GDM1 (cell line): ENCODE results near the gene RAET1L.
"Not testable (repeated sequence)": the region's sequence is repeated elsewhere in the genome, so short reads cannot be mapped to it uniquely, and the experiment has no call there.

ENCODE experiments used
- DNase-seq: peaks from one replicate; lab custom pipeline; 2025; lab: John Stamatoyannopoulos, UW

RAET1L gene

DNA sequence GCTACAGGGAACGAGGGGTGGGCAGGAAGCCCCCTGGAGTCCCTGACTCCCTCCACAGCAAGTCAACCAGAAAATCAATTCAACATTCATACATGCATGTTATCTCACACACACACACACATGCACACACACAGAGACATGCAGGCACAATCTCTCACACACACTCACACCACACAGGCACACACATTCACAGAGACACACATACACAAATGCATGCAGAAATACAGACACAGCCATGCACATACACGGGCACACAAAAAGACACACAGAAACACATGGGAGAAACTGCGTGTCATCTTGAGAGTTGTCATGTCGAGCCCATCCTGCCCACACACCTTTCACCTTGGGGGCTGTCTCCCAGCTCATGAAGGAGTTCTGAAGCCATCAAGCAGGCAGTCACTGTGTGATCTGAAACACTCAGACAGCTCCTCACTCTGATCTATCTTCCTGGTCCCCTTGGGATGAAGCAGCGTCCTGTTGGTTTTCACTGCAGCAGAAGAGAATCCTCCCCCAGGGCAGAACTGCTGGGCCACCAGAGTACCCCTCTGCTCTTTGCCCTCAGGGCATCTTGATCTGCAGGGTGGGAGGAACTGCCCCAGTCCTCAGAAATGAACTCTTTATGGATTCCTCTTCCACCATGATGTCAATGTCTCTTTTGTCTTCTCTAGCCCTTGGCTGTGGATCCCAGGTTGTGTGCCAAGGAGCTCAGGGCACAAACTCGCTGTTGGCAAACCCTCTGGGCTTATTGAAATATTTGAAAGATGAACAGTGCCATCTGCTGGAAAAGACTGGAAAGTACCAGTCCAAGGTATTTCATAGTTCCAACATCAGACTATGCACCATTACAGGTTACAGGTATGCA, 8.8 kb downstream of the RAET1L start:
- peak; percentile 29 for DNase-seq

DNA sequence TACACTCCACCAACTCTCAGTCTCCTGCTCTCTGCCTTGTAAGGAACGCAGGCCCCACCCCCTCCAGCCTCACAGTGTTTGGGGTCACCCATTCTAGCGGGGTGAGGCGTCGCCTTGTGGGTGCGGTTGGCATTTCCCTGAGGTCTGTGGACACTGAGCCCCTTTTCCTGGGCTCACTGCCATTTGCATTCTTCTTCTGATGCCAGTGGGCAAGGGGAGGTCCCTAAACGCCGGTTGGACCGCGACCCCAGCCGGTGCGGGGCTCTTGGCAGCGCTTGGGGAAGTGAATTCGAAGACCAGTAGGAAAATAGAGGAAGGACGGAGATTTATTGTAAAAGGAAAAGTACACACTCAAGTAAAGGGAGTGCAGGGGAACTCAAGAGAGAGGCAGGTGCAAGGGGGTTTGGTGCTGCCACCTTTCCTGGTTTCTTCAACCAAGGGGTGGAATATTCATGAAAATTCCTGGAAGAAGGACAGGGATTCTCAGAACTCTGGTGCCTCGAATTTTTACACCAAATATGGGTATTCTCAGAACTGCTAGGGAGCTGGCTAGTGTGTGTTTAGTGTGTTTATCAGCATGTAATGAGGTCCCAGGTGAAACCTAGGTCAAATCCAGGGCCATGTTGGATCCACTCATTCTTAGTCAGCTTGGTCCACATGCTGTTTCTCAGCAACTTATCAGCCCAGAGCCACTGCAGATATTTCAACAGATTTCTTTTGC, 9.9 kb downstream of the RAET1L start:
- not testable (repeated sequence) for DNase-seq

DNA sequence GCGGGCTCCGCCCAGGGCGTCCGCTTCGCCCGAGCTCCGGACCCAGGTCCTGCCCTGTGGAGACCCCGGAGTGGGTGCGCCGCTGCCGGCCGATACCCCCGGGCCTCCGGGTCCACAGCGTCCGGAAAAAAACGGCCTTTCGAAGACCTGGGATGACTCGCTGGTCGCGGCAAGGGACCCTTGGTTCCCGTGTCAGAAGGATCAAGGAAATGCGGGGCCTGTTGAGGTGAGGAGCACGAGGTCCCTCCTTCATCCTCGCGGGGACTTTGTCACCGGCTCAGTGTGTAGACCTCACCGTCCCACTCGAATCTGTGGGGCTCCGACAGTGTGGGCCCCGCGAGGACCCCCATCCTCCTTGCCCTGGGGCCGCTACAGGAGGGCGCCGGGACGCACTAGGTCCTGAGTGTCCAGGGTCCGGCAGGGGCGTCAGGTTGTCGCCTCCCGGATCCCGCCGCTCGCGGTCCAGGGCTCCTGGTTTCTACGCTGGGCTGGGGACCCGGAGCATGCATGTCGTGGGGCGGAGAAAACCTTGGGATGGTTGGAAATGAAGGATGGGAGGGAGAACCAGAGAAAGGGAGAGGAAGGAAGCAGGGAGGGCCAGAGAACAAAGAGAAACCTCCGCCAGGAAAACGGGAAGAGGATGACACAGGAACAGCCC, 10.6 kb downstream of the RAET1L start:
- not testable (repeated sequence) for DNase-seq

DNA sequence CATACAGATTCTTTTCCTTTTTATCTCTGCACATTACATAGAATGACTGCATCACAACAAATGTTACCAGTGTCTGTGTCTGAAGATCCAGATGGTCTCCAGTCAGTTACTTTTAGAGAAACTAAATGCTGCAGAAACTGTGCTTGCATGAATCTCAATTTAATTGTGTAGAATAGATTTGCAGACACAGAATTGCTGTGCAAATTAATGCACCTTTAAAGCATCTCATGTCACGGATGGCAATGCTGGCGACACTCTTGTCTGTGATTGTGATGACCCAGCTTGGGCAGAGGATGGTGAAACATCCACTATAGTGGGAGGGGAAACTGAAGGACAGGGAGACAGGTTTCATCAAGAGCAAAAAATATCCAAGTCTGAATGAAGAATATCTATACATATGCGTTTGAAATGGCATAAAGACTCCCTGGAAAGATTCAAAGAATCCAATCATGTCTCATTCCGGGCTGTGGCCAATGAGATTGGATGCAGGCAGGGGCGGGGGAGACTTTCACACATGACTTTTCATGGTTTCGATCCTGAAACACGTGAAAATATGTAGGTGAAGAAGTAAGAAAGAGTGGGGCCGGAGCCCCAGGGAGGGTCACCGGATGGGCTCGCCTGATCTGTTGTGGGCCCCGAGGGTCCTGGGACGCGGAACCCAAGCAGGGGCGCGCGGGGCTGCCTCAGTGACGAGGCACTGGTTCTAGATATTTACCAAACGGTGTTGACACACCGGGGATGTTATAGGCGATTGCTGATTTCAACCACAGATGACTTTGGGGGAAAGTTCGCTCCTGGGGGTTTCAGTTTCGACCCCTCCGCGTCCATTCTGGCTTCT, 11.3 kb downstream of the RAET1L start:
- not testable (repeated sequence) for DNase-seq

DNA sequence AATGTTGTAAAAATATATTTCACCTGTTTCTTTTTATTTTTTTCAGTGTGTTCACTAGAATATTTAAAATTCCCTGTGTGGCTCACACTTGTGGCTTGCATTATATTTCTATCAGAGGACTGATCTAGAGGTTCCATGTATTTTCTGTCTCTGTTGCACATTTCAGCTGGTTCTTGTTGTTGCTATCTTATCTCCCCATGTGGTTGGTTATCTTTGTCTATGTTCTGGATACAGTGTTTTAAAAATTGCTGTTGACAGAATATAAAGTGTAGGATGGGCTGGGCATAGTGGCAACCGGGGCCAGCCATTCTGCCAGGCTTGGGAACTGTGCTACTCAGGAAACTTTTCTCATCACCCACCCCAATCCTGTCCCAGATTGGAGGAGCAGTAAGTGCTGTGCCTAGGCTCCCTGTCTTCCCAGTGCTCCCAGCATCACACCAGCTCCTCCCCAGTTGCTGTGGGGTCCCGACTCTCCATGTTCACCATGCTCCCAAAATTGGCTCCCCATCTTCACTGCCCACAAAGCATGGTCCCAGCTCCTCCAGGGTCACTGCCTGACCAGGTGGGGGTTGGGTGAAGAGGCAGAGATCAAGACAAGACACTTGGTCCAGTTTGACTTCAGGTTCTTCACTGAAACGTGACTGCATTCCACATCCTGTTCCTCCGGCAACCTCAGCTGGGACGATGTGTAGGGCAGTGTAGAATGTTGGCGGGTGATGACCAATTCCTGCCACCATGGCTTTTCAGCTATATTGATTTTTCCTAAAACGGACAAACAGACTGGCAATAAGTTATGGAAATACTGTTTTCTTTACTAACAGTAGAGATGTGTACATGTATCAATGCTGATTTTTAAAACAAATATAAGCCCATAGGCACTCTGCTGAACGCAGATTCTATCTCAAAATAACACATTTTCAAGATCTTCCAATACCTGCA, 12.2 kb downstream of the RAET1L start:
- not testable (repeated sequence) for DNase-seq

DNA sequence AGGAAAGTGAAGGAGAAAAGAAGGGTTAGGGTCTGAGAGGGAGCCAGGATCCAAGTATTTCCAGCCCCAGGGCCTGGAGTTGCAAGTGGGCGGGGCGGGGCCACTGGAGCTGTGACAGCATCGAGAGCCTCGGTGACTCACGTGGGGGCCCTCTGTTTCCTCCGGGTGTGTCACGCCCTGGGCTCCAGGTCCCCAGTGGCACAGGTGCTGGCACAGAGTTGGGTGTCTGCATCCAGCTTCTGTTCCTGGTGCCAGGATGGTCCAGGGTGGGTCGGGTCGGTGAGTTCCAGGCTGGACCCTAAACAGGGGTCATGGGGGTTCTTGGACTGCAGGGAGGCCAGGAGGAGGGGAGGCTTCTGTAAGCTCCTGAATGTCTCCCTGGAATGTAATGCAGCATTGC, 16.7 kb downstream of the RAET1L start:
- DNase-seq = no peak

DNA sequence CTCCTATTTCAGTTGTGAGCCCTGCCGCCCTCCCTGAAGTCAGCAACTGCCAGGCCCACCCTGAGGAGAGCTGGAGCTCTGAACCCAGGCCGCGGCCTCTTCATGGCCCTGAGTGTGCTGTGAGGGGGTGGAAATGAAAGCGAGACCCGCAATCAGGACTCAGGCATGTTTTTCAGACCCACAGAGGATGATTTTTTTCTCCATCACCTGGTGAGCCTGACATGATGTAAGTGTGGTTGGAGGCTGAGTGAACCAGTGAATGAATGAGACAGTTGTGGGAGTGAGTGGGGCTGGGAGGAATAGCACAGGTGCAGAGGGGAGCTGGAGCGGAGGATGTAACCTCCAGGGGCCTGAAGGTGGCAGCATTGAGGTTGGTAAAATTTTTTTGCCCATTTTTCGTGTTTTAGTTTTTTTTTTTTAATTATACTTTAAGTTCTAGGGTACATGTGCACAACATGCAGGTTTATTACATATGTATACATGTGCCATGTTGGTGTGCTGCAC, 18.3 kb downstream of the RAET1L start:
- no peak for DNase-seq

DNA sequence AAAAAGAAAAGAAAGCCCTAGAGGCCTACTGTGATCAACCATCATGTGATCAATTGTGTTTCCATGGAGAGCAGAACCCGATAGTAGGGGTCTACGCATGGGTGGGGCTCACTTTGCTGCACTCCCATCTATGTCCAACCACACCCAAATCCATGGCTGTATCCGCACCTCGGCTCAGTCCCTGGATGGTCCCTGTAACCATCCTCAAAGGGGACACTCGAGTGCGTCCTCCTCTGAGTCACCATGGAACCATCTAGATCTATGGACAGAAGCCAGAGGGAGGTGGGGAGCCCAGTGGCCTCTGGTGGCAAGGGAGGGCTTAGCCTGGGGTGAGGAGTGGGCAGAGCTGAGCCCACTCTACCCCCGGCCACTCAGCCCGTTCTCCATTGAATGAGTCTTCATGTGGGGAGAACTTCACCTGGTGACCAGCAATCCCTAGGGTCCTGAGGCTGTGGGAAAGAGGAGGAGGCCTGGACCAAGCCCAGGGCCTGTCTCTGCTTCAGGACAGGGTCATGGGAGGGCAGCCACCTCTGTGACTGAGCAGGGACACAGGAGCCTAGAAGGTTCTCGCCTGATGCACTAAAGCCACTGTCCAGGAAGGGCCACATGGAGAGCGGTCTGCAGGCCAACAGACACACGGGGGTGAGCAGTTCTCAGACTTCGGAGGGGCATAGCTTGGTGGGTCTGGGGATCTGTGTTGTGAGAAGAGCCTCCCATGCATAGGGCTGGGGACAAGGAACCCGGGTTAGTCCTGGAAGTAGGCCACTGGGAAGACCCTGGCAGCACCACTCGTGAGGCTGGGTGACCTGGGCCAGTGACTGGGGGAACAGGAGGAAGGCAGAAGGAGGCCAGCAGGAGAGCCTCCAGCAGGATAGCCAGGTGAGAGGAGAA, 19.3 kb downstream of the RAET1L start:
- DNase-seq = no peak

DNA sequence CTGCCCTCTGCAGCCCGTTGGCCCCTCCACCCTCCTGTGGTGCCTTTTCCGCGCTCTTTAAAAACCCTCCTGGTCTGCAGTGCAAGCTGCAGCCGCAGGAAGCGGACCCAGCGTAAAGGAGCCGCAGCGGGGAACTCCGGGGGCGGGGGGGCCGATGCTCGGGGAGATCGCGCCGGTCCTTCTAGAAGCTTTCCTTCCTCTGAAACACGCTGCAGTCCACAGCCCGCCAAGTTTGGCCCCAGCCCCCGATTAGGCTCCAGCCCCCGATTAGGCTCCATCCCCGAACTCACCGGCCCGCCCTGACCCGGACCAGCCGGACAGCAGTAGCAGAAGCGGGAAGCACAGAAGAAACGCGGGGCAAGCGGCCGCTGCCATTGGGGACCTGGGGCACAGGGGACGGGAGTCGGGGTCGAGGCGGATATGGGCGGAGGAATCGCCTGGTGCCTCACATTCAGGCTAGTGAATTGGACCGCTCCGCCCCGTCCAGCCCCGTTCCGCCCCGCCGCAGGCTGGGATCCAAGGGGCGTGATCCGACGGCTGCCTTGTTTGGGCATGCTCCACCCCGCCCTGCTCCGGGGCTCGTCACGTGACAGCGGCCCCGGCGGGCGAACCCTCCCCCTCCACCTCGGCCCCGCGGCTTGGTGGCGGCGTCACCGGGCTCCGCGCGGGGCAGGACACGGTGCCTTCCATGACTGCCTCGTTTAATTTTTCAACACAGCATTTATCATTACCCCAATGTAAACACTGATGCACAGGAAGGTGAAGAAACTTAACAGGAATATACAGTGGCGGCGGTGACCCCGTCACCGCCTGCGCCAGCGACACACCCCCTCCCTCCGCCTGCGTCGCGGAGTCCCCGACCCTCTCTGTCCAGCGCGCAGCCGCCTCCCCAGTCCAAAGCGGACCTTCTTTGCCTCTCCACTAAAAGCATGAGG, 20.3 kb downstream of the RAET1L start:
- DNase-seq = peak; percentile 79

DNA sequence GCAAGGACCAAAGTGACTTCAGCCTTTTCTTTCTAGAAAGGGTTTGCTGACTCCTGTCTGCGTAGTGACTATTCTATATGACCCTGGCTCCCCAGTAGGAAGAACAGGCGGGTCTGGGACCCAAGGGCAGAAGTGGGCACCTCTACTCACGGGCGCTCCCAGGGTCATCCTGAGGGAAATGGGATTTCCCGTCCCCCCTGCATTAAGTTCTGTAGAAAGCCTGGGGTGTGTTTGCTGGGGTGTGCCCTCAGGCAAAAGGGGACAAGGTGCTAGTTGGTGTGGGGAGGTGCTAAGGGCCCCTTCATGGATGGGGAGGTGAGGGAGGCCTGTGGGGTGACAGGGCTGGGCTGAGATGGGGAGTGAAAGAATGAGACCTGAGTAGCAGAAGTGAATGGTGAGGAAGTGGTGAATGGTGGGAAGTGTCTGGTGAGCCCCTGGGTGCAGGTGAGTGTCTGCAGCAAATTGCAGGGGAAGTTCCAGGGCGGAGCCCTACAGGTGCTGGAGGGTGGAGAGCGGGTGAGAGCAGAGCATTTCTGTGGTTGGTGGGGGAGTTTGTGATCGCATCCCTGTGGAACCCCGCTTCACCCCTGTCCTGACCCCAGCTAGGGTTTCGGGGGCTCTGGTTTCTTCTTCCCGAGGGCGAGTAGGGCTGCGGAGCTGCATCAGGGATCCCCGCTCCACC, 21.1 kb downstream of the RAET1L start:
- no peak for DNase-seq

DNA sequence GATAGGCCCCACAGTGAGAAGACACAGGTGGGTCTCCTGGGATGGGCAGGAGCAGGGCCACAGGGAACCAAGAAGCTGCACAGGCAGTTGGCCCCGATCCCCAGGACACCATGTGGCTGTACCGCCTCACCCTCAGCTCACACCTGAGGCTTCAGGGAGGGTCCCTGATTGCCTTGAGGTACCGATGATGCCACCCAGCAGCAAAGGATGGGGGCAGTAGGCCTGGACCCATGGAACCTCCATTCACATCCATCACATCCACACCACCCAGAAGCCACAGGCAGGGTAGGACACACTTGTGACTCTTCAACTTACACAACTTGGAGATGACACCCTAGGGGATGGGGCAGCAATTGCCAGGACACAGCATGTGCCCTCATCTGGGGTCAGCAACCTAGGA, 21.7 kb downstream of the RAET1L start:
- DNase-seq = not testable (repeated sequence)

DNA sequence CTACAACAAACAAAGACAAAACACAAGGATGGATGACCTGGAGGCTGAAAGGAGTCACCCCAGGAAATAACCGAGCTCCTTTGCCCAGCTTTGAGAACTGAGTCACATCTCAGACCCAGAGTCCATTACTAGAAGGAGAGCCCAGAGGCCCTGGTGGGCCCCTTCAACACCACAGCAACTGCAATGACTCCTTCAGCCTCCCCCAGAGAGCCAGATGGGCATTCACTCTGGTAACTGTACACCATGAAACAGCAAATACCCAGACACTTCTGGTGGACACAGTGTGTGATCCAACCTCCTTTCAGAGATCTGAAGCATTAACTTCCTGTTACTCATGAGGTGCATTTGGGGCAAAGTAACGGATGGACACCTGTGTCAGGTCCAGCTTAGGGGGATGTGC, 22.6 kb downstream of the RAET1L start:
- no peak for DNase-seq

DNA sequence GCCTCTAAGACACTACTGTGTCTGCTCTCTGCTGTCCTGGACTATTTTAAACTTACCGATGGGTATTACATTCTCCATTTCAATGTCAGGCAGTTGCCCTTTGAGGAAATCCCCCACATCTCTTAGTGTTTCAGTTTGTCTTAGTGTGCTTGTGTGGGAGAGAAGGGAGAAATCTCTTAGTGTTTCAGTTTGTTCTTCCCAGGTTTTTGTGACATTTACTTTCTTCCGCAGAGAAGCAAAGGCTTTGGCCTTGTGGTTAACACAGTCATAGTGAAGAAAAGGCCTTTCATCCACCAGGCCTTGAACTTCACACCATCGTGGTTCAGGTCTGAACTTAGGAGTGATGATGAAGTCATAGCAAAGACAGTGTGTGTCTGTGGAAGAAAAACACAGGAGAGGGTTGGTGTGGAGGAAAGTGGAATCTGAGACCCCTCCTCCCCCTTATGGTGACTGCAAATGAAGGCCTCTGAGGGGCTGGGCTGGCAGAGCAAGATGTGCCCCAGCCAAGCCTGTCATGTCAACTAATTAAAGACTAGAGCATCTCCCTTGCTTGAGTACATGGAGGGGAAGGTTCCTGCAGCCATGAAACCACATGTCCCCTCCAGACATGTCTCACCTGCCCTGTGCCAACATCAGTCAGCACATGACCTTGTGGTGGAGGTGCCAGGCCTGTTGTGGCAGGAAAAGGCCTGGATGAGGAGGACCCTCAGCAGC, 23.9 kb downstream of the RAET1L start:
- no peak for DNase-seq

DNA sequence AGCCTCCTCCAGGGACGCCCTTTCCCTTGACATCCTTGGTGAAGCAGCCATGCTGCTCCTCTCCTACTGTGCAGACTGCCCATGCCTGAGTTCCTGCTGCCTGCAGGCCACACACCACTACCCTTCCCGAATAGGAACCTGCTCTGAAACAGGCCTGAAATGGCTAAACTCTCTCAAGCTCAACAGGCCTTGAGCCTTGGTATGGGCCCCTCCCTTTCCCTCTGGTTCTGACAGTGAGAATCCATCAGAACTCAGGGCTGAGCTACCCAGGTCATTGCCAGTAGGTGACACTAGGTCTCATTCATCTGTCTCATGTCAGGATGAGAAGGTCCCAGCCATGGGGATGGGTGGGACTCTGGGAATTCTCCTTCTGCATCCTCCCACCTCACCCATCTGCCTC, 25.7 kb downstream of the RAET1L start:
- DNase-seq = no peak

DNA sequence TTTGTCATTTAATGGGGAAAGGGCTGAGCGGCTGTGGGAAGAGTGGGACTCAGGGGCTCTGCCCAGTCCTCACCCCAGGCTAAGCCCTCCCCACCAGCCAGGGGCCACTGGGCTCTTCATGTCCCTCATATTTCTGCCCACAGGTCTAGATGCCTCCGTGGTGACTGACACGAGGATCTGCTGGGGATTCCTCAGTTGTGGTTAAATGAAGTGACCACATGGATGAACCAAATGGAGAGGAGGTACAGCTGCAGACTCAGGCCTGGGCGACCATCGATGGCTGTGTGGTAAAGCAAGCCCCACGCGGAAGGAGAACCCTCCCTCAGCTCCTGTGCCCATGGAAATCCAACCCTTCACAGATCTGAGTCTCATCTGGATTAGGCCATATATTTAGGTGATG, 29.4 kb downstream of the RAET1L start:
- DNase-seq = no peak

DNA sequence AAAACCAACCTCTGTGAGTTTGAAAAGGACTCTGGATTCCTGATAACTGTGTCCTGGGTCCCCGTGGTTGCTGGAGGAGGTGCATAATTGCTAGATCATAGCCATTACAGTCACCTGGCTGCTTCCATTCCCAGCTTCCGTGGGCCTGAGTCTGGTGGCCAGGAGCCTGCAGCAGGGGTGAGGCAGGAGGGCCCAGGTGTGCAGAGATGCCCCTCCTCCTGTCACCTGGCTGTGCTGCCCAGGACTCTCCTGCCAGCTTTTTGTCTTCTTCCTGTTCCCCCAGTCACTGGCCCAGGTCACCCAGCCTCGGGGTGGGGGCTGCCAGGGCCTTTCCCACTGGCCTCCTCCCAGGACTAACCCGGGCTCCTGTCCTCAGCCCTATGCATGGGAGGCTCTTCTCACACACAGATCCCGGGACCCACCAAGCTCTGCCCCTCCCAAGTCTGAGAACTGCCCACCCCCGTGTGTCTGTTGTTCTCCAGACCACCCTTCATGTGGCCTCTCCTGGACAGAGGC, 30.0 kb downstream of the RAET1L start:
- no peak for DNase-seq

DNA sequence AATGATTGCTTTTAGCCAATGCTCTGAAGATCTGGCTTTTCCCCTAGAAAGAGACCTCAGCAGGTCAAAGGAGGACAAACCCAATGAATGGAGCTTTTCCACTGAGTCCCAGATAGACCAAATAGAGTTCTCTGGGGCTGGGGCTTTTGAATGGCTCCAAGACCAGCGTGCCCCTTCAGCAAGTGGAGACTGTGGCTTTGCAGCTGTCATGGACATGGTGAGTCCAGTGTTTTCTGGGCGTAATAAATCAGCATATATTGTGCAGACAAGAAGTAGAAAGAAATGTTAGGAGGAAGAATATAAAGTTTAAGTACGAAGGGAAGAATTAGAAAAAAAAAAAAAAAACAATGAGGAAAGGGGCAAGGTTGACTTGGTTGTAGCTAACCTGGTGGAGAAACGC, 33.5 kb downstream of the RAET1L start:
- DNase-seq = no peak
